GM12801 (cell line): ENCODE data around the gene PIGU.

Source experiments
- CTCF ChIP-seq: IDR thresholded peaks from one replicate; pipeline ENCODE4 v1.5.1; 2011; ENCODE audit warnings: control low read depth; ENCODE audit not compliant: insufficient read length; ENCODE audit errors: extremely low read depth

The PIGU gene

GRCh38 chr20:34703424-34704176 lies 26.7 kb upstream of the PIGU start:
- no peak for TF ChIP-seq CTCF

- TF ChIP-seq CTCF = no peak
These were observed 26.1 kb upstream of the PIGU start for GRCh38 chr20:34703061-34703423.

GRCh38 chr20:34701405-34702085 lies 24.7 kb upstream of the PIGU start:
- TF ChIP-seq CTCF = no peak

GRCh38 chr20:34693414-34693813 lies 16.5 kb upstream of the PIGU start:
- no peak for TF ChIP-seq CTCF

- no peak for TF ChIP-seq CTCF
These were observed 14.9 kb upstream of the PIGU start for GRCh38 chr20:34691838-34692237.

GRCh38 chr20:34689486-34689885 lies 12.6 kb upstream of the PIGU start:
- no peak for TF ChIP-seq CTCF

- TF ChIP-seq CTCF = no peak
These were observed 6.8 kb upstream of the PIGU start for GRCh38 chr20:34683667-34684066.
